ENCODE data around the gene ADCK1.
"Not testable (repeated sequence)": the region's sequence is repeated elsewhere in the genome, so short reads cannot be mapped to it uniquely, and the experiment has no call there.

The ADCK1 gene

GRCh38 chr14:77809011-77809410 lies 9.1 kb downstream of the ADCK1 start:
- no peak for DNase-seq (ENCODE audit: low spot score)

- DNase-seq (ENCODE audit: low spot score) = no peak
Observed at GRCh38 chr14:77812028-77812427, 12.1 kb downstream of the ADCK1 start.

GRCh38 chr14:77812682-77813081 lies 12.8 kb downstream of the ADCK1 start:
- DNase-seq (ENCODE audit: low spot score) = not testable (repeated sequence)

GRCh38 chr14:77822307-77822706 lies 22.4 kb downstream of the ADCK1 start:
- no peak for DNase-seq (ENCODE audit: low spot score)

- no peak for DNase-seq (ENCODE audit: low spot score)
Observed at GRCh38 chr14:77822741-77823140, 22.8 kb downstream of the ADCK1 start.

GRCh38 chr14:77823378-77823777 lies 23.5 kb downstream of the ADCK1 start:
- no peak for DNase-seq (ENCODE audit: low spot score)

GRCh38 chr14:77825895-77826519 lies 26.1 kb downstream of the ADCK1 start:
- DNase-seq (ENCODE audit: low spot score) = no peak

GRCh38 chr14:77830692-77831091 lies 30.8 kb downstream of the ADCK1 start:
- no peak for DNase-seq (ENCODE audit: low spot score)

GRCh38 chr14:77832297-77832696 lies 32.4 kb downstream of the ADCK1 start:
- no peak for DNase-seq (ENCODE audit: low spot score)

GRCh38 chr14:77837926-77838325 lies 38.0 kb downstream of the ADCK1 start:
- DNase-seq (ENCODE audit: low spot score) = no peak

- DNase-seq (ENCODE audit: low spot score) = no peak
Observed at GRCh38 chr14:77838831-77839511, 39.1 kb downstream of the ADCK1 start.

- no peak for DNase-seq (ENCODE audit: low spot score)
Observed at GRCh38 chr14:77843195-77843594, 43.3 kb downstream of the ADCK1 start.

GRCh38 chr14:77843651-77844050 lies 43.7 kb downstream of the ADCK1 start:
- no peak for DNase-seq (ENCODE audit: low spot score)

GRCh38 chr14:77844802-77845201 lies 44.9 kb downstream of the ADCK1 start:
- no peak for DNase-seq (ENCODE audit: low spot score)

GRCh38 chr14:77848031-77848430 lies 48.1 kb downstream of the ADCK1 start:
- no peak for DNase-seq (ENCODE audit: low spot score)

- DNase-seq (ENCODE audit: low spot score) = no peak
Observed at GRCh38 chr14:77849711-77850110, 49.8 kb downstream of the ADCK1 start.

- DNase-seq (ENCODE audit: low spot score) = no peak
Observed at GRCh38 chr14:77853919-77854318, 54.0 kb downstream of the ADCK1 start.

- no peak for DNase-seq (ENCODE audit: low spot score)
Observed at GRCh38 chr14:77856941-77857340, 57.0 kb downstream of the ADCK1 start.

GRCh38 chr14:77859934-77860570 lies 60.1 kb downstream of the ADCK1 start:
- DNase-seq (ENCODE audit: low spot score) = no peak

- DNase-seq (ENCODE audit: low spot score) = no peak
Observed at GRCh38 chr14:77861201-77861600, 61.3 kb downstream of the ADCK1 start.

- DNase-seq (ENCODE audit: low spot score) = peak; percentile 73
Observed at GRCh38 chr14:77862154-77862786, 62.4 kb downstream of the ADCK1 start.

GRCh38 chr14:77864085-77864484 lies 64.2 kb downstream of the ADCK1 start:
- no peak for DNase-seq (ENCODE audit: low spot score)

- DNase-seq (ENCODE audit: low spot score) = no peak
Observed at GRCh38 chr14:77864580-77864979, 64.7 kb downstream of the ADCK1 start.
